Esophagus muscularis mucosa (tissue), 4 donors: Measurements from ENCODE around the gene SERPINB12. TPM values are rescaled to one million over a fixed set of nuclear protein-coding genes. Genes with fewer than 3 reads are reported as not detected.

Experiments used
- DNase-seq: peaks from one replicate; pipeline ENCODE4 v3.0.0-alpha.2; 2017; ENCODE audit errors: extremely low spot score
- H3K27ac ChIP-seq, 4 donors: fragments of 200-600 bp; sonication (generic); replicated peaks in 1 of 4; 1 replicate in 3 of 4; 2 replicates in 1 of 4; pipeline ENCODE4 v1.5.1; 2016 to 2019; ENCODE audit warnings: mild to moderate bottlenecking in 1 of 4
- H3K27me3 ChIP-seq, 4 donors: fragments of 200-600 bp; sonication (generic); one replicate each; pipeline versions ENCODE4 v1.5.1 to v1.6.0; 2016 to 2019
- H3K36me3 ChIP-seq, 4 donors: fragments of 200-600 bp; sonication (generic); one replicate each; pipeline ENCODE4 v1.5.1; 2016 to 2019
- H3K4me1 ChIP-seq, 4 donors: fragments of 200-600 bp; sonication (generic); one replicate each; pipeline ENCODE4 v1.5.1; 2016 to 2019
- H3K4me3 ChIP-seq, 4 donors: fragments of 200-600 bp; sonication (generic); 1 replicate in 2 of 4; 2 replicates in 2 of 4; pipeline ENCODE4 v1.5.1; 2016 to 2019; ENCODE audit warnings: mild to moderate bottlenecking in 4 of 4, moderate library complexity in 1 of 4
- H3K9me3 ChIP-seq, 4 donors: fragments of 200-600 bp; sonication (generic); 1 replicate in 3 of 4; 2 replicates in 1 of 4; pipeline ENCODE4 v1.5.1; 2016 to 2019
- CTCF ChIP-seq, 3 experiments: fragments of 200-600 bp in 2 of 3; fragments of 450-650 bp in 1 of 3; sonication (generic) in 2 of 3; IDR thresholded peaks; one replicate each; pipeline ENCODE4 v1.5.1; 2017 to 2019; ENCODE audit warnings: antibody characterized with exemption in 3 of 3, mild to moderate bottlenecking in 2 of 3, moderate library complexity in 1 of 3
- EP300 ChIP-seq: sonication (generic); formaldehyde crosslinking; IDR thresholded peaks from one replicate; pipeline ENCODE4 v1.6.1; 2017; ENCODE audit warnings: antibody characterized with exemption
- POLR2A ChIP-seq: fragments of 450-650 bp; IDR thresholded peaks from one replicate; pipeline ENCODE4 v1.6.1; 2017; ENCODE audit warnings: antibody characterized with exemption, moderate library complexity, mild to moderate bottlenecking, low read depth
- POLR2AphosphoS5 ChIP-seq, 2 donors: sonication (generic); formaldehyde crosslinking; IDR thresholded peaks; one replicate each; pipeline ENCODE4 v1.6.1; 2017; ENCODE audit warnings: antibody characterized with exemption in 2 of 2
- WGBS: methylation state at CpG from one replicate; pipeline ENCODE4 v1.1.5; 2018; 5-methylcytosine and 5-hydroxymethylcytosine counted together
- intact Hi-C: fragments of 100-400 bp; cut with DNase I; formaldehyde crosslinking; loops from one replicate; pipeline ENCODE4 v1.15.1; 2023
- total RNA-seq, 4 donors: library from RNA; depleted of rRNA; stranded (reverse); fragments of >200 nt; gene quantifications; one replicate each; pipeline versions ENCODE4 v1.1.0 to v1.2.1, GENCODE V29; 2016

SERPINB12 gene
- total RNA-seq, 4 donors from 2014 or later = not detected

GRCh38 chr18:63578357-63578958 lies 36.3 kb downstream of the SERPINB12 start:
- no peaks in the 10 kb centered on the region for H3K4me1 ChIP-seq
- WGBS = 21% methylated on average over 5 of the region's 5 CpGs
- H3K27me3 ChIP-seq = no peaks in the 10 kb centered on the region
- no peak overlapping the region for H3K27ac ChIP-seq
- no peak overlapping the region for H3K4me3 ChIP-seq
- H3K9me3 ChIP-seq = no peaks in the 10 kb centered on the region
- TF ChIP-seq EP300 (no peak), CTCF (IDR thresholded peaks at IDR 0.05) (peak; percentile 46 to 53 (median 53)), POLR2AphosphoS5 (IDR thresholded peaks at IDR 0.05) (no peak)
- no peak for DNase-seq
- intact Hi-C loops = loop anchor here (5.0 kb wide), 1 partner anchor 61 kb away; no protein-coding TSS in a partner anchor
- no peaks in the 10 kb centered on the region for H3K36me3 ChIP-seq

DNA sequence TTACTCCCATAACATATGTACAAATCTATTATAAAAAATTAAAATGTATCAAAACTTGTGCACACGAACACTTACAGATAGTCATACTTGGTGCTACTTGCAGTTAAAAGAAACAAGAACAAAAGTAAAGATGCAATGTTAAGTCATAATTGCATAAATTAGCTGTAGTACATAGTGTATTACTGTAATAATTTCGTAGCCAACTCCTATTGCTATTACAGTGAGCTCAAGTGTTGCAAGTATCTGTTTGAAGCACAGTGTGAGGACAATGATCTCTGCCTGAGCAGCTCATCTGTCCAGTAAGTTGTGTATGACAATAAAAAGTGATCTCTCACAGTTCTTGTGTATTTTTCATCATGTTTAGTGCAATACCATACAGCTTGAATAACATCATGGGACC lies 37.4 kb downstream of the SERPINB12 start:
- H3K9me3 ChIP-seq = no peaks in the 10 kb centered on the region
- no peak overlapping the region for H3K27ac ChIP-seq
- no peaks in the 10 kb centered on the region for H3K36me3 ChIP-seq
- H3K4me3 ChIP-seq = no peak overlapping the region
- WGBS = 68% methylated on average over 2 of the region's 2 CpGs
- intact Hi-C loops = loop anchor here (5.0 kb wide), 1 partner anchor 62 kb away; no protein-coding TSS in a partner anchor
- no peaks in the 10 kb centered on the region for H3K4me1 ChIP-seq
- H3K27me3 ChIP-seq = no peaks in the 10 kb centered on the region
- TF ChIP-seq POLR2A = no peak
- no peak for TF ChIP-seq POLR2AphosphoS5 (IDR thresholded peaks at IDR 0.05)
- no peak for TF ChIP-seq EP300
- TF ChIP-seq CTCF (IDR thresholded peaks at IDR 0.05) = no peak
- DNase-seq = no peak

DNA sequence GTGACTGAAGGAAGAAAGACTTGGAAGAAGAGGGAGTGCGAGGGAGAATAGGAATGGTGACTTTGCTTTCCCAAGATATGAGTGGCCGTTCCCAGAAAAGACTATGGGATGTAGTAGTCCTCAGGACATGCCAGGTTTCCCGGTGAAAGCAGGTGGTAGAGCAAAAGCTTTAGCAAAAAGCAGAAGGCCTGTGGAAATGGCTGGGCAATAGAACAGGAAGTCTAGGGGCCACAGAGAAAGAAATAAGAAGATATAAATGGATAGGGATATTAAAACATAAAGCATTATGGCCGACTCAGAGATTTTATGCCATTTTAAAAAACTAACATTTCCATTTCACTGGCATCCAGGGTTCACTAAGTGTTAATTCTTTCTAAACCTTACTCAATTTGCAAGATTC lies 43.8 kb downstream of the SERPINB12 start:
- no peaks in the 10 kb centered on the region for H3K36me3 ChIP-seq
- H3K4me1 ChIP-seq = no peaks in the 10 kb centered on the region
- WGBS = 82% methylated on average over 4 of the region's 4 CpGs
- no peak for DNase-seq
- intact Hi-C loops = no loop called here
- no peak for TF ChIP-seq CTCF (IDR thresholded peaks at IDR 0.05)
- no peak for TF ChIP-seq POLR2AphosphoS5 (IDR thresholded peaks at IDR 0.05)
- no peak for TF ChIP-seq POLR2A
- TF ChIP-seq EP300 = no peak
- H3K27ac ChIP-seq = no peak overlapping the region
- no peaks in the 10 kb centered on the region for H3K27me3 ChIP-seq
- H3K4me3 ChIP-seq = no peak overlapping the region
- H3K9me3 ChIP-seq = no peaks in the 10 kb centered on the region

DNA sequence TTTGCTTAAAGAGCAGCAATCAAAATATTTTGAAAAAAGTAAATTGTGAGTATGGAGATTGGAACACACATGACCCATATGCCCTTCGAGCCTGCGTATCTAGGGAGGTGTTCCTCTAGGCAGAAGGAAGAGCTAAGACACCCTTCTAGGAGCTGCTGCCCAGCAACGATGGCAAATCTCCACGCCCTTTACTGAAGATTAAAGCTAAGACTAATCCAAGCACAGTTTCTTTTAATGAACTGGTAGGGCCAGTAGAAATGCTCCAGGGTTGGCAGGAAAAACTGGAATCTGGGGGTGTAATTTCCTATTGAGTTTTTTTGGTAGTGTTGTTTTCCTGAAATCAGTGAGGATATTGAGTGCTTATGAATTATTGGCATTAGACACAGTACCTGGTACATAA lies 44.3 kb downstream of the SERPINB12 start:
- 69% methylated on average over 4 of the region's 4 CpGs for WGBS
- TF ChIP-seq POLR2AphosphoS5 (IDR thresholded peaks at IDR 0.05) (no peak), CTCF (IDR thresholded peaks at IDR 0.05) (no peak), EP300 (no peak), POLR2A (no peak)
- DNase-seq = no peak
- no peaks in the 10 kb centered on the region for H3K27me3 ChIP-seq
- H3K9me3 ChIP-seq = no peaks in the 10 kb centered on the region
- H3K4me3 ChIP-seq = no peak overlapping the region
- intact Hi-C loops = no loop called here
- H3K27ac ChIP-seq = no peak overlapping the region
- no peaks in the 10 kb centered on the region for H3K36me3 ChIP-seq
- no peaks in the 10 kb centered on the region for H3K4me1 ChIP-seq

- no peaks in the 10 kb centered on the region for H3K27me3 ChIP-seq
- no peaks in the 10 kb centered on the region for H3K4me1 ChIP-seq
- no peak for TF ChIP-seq POLR2AphosphoS5 (IDR thresholded peaks at IDR 0.05)
- no peak for TF ChIP-seq CTCF (IDR thresholded peaks at IDR 0.05)
- no peak for TF ChIP-seq POLR2A
- TF ChIP-seq EP300 = no peak
- no peaks in the 10 kb centered on the region for H3K36me3 ChIP-seq
- no peak within 1 kb of the TSS for H3K27ac ChIP-seq
- intact Hi-C loops = no loop called here
- WGBS = 85% methylated on average over 4 of the region's 4 CpGs
- no peak within 1 kb of the TSS for H3K4me3 ChIP-seq
- no peaks in the 10 kb centered on the region for H3K9me3 ChIP-seq
- no peak for DNase-seq
These were observed 44.8 kb downstream of the SERPINB12 start, which contains the start of gene SERPINB13 for GRCh38 chr18:63586966-63587365. TSS of gene SERPINB13 (plus strand) at chr18:63587343. CDS start at chr18:63588668, 1,325 bp downstream.
